Transverse colon (tissue), 4 donors: Measurements from ENCODE around the gene GPD1L. TPM values are rescaled to one million over a fixed set of nuclear protein-coding genes. Genes with fewer than 3 reads are reported as not detected.
"Not testable (repeated sequence)": the region's sequence is repeated elsewhere in the genome, so short reads cannot be mapped to it uniquely, and the experiment has no call there.

ENCODE experiments used
- DNase-seq: peaks from one replicate; pipeline ENCODE4 v3.0.0-alpha.2; 2019
- H3K27ac ChIP-seq, 4 donors: fragments of 200-600 bp; sonication (generic); 2 replicates each; pipeline ENCODE4 v1.5.1; 2016 to 2018; ENCODE audit warnings: inconsistent platforms in 4 of 4
- H3K27me3 ChIP-seq: fragments of 200-600 bp; sonication (generic); 2 replicates; pipeline ENCODE4 v1.5.1; 2017; ENCODE audit warnings: inconsistent platforms
- H3K36me3 ChIP-seq, 4 donors: fragments of 200-600 bp; sonication (generic); 2 replicates each; pipeline ENCODE4 v1.5.1; 2017 to 2019; ENCODE audit warnings: inconsistent platforms in 4 of 4
- H3K4me1 ChIP-seq, 4 donors: fragments of 200-600 bp; sonication (generic); 2 replicates each; pipeline ENCODE4 v1.5.1; 2017 to 2020; ENCODE audit warnings: inconsistent platforms in 4 of 4
- H3K4me3 ChIP-seq, 4 donors: fragments of 200-600 bp; sonication (generic); 1 replicate in 1 of 4; 2 replicates in 3 of 4; pipeline versions ENCODE4 v1.5.1 to v1.6.1; 2017 to 2019; ENCODE audit warnings: inconsistent platforms in 4 of 4
- H3K9me3 ChIP-seq, 2 donors: fragments of 200-600 bp; sonication (generic); 2 replicates each; pipeline ENCODE4 v1.5.1; 2017 to 2019; ENCODE audit warnings: inconsistent platforms in 2 of 2
- CTCF ChIP-seq, 5 experiments: fragments of 200-600 bp in 3 of 5; fragments of 450-650 bp in 2 of 5; sonication (generic) in 3 of 5; IDR thresholded peaks; 1 replicate in 2 of 5; 2 replicates in 3 of 5; pipeline ENCODE4 v1.5.1; 2016 to 2017; ENCODE audit warnings: antibody characterized with exemption in 5 of 5, inconsistent platforms in 3 of 5, mild to moderate bottlenecking in 2 of 5, moderate library complexity in 1 of 5
- EP300 ChIP-seq: sonication (generic); formaldehyde crosslinking; IDR thresholded peaks from one replicate; pipeline ENCODE4 v1.6.1; 2017; ENCODE audit warnings: antibody characterized with exemption, low read depth
- POLR2A ChIP-seq: fragments of 450-650 bp; IDR thresholded peaks from one replicate; pipeline ENCODE4 v1.6.1; 2016; ENCODE audit warnings: antibody characterized with exemption, mild to moderate bottlenecking, moderate library complexity
- POLR2AphosphoS5 ChIP-seq, 3 donors: sonication (generic); formaldehyde crosslinking; IDR thresholded peaks; one replicate each; pipeline ENCODE4 v1.6.1; 2016; ENCODE audit warnings: antibody characterized with exemption in 3 of 3
- WGBS, 2 donors: methylation state at CpG; one replicate each; pipeline ENCODE4 v1.1.5; 2018; ENCODE audit warnings: low coverage in 1 of 2; 5-methylcytosine and 5-hydroxymethylcytosine counted together
- in situ Hi-C, 4 donors: fragments of 200-750 bp; cut with MboI; loops; one replicate each; pipeline versions ENCODE4 v1.15.0 to v1.15.1; 2017; ENCODE audit warnings: low sequenced_read_pairs in 3 of 4, low pct_ligation_motif_present in 1 of 4, low pct_unique_long_range_greater_than_20kb in 1 of 4
- intact Hi-C: fragments of 100-400 bp; cut with DNase I; formaldehyde crosslinking; loops from one replicate; pipeline ENCODE4 v1.15.1; 2023; ENCODE audit warnings: low total_unique reads
- total RNA-seq, 4 donors: library from RNA; depleted of rRNA; stranded (reverse); fragments of >200 nt; gene quantifications; one replicate each; pipeline ENCODE4 v1.1.0, GENCODE V29; 2016

Gene GPD1L
- total RNA-seq, 4 donors from 2014 or later = 35.6 to 107 (median 66.5) TPM

DNA sequence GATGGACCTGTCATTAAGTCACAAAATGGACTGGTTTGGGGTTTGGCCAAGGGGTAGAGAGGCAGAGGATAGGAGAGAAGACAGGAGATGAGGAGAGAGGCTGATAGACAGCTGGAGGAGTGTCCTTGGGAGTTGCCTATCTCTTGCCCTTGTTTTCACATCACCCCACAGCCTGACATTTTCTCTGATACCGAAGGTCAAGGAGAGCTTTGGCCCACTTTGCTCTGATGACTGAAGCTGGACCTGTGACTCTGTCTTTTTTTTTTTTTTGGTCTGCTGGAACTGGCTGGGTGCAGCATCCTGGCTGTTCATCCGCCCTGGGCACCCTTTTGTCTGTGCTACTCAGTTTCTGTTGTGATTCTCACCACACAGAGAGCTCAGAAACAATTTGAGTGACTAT lies 5.1 kb downstream of the GPD1L start:
- no peak overlapping the region for H3K27ac ChIP-seq
- no peaks in the 10 kb centered on the region for H3K9me3 ChIP-seq
- H3K36me3 ChIP-seq = no peaks in the 10 kb centered on the region
- TF ChIP-seq EP300 (no peak), CTCF (IDR thresholded peaks at IDR 0.05) (no peak), POLR2AphosphoS5 (IDR thresholded peaks at IDR 0.05) (no peak), POLR2A (no peak)
- in situ Hi-C loops (no loop called here), intact Hi-C loops (no loop called here)
- no peaks in the 10 kb centered on the region for H3K27me3 ChIP-seq
- DNase-seq = no peak
- no peak overlapping the region for H3K4me3 ChIP-seq
- WGBS, 2 donors = 85 to 90% methylated on average over 2 of the region's 2 CpGs
- H3K4me1 ChIP-seq = peaks cover 25 to 43% (median 27%) of the 10 kb centered on the region in 4 donors

DNA sequence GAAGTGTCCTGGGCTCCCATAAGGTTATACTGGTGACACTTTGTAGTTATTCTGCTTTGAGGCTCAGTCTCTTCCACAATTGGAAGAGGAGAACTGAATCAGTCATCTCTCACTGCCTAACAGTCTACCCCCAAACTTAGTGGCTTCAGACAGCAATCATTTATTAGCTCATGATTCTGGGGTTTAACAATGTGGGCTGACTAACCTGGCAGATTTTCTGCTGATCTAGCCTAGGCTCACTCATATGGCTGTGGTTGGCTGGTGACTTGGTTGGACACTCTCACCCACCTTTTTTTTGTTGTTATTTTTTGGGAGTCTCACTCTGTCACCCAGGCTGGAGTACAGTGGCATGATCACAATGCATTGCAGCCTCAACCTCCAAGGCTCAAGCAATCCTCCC lies 7.1 kb downstream of the GPD1L start:
- no peak for DNase-seq
- no peaks in the 10 kb centered on the region for H3K27me3 ChIP-seq
- H3K9me3 ChIP-seq = no peaks in the 10 kb centered on the region
- TF ChIP-seq CTCF (IDR thresholded peaks at IDR 0.05) = no peak
- no peak for TF ChIP-seq EP300
- TF ChIP-seq POLR2A = no peak
- TF ChIP-seq POLR2AphosphoS5 (IDR thresholded peaks at IDR 0.05) = no peak
- no peak overlapping the region for H3K4me3 ChIP-seq
- in situ Hi-C loops (no loop called here), intact Hi-C loops (no loop called here)
- H3K27ac ChIP-seq = peak overlapping the region in 2 of 4 donors; percentile 16 to 22
- no peaks in the 10 kb centered on the region for H3K36me3 ChIP-seq
- peaks cover 11 to 29% (median 18%) of the 10 kb centered on the region in 4 donors for H3K4me1 ChIP-seq

- intact Hi-C loops = no loop called here
- in situ Hi-C loops = no loop called here
- no peak for DNase-seq
- no peaks in the 10 kb centered on the region for H3K36me3 ChIP-seq
- 77 to 90% methylated on average over 3 of the region's 3 CpGs for WGBS, 2 donors
- H3K27ac ChIP-seq = peak overlapping the region in 3 of 4 donors; percentile 5 to 22 (median 16)
- no peaks in the 10 kb centered on the region for H3K27me3 ChIP-seq
- H3K4me3 ChIP-seq = no peak overlapping the region
- TF ChIP-seq POLR2A (no peak), EP300 (no peak), CTCF (IDR thresholded peaks at IDR 0.05) (no peak), POLR2AphosphoS5 (IDR thresholded peaks at IDR 0.05) (no peak)
- H3K4me1 ChIP-seq = peaks cover 6 to 27% (median 15%) of the 10 kb centered on the region in 4 donors
- H3K9me3 ChIP-seq = no peaks in the 10 kb centered on the region
These were observed 7.6 kb downstream of the GPD1L start for GRCh38 chr3:32113981-32114545.

GRCh38 chr3:32114546-32115386 lies 8.3 kb downstream of the GPD1L start:
- H3K9me3 ChIP-seq, H3K27ac ChIP-seq, H3K27me3 ChIP-seq, H3K36me3 ChIP-seq, H3K4me3 ChIP-seq, in situ Hi-C loops, intact Hi-C loops: not testable (repeated sequence)
- H3K4me1 ChIP-seq = peaks cover 6 to 29% (median 11%) of the 10 kb centered on the region in 4 donors
- WGBS, 2 donors = 74 to 86% methylated on average over 14 to 19 of the region's 19 CpGs
- DNase-seq = peak; percentile 37
